H1 (cell line): ENCODE results near the gene HNRNPAB. TPM values are rescaled to one million over a fixed set of nuclear protein-coding genes. Genes with fewer than 3 reads are reported as not detected.

Experiments used
- CTCF ChIA-PET: fragments of 300-600 bp; sonication (Branson Sonifier 250); formaldehyde crosslinking; loops from one replicate; lab custom pipeline; 2021; ENCODE audit not compliant: partially characterized antibody; lab: Charles Lee
- POLR2A ChIA-PET: fragments of 300-600 bp; sonication (Branson Sonifier 250); formaldehyde crosslinking; loops from one replicate; lab custom pipeline; 2021; ENCODE audit warnings: inconsistent platforms; ENCODE audit not compliant: partially characterized antibody; lab: Charles Lee
- DNase-seq, 2 experiments: peaks; one replicate each; pipeline versions ENCODE4 v3.0.0 to v3.0.0-alpha.2; 2010 to 2022; ENCODE audit warnings: low spot score in 2 of 2, low read depth in 1 of 2, mixed read lengths in 1 of 2
- FAIRE-seq: peaks from 2 replicates; lab custom pipeline; 2011; peaks lifted over from hg19 to GRCh38; lab: Jason Lieb, UNC
- H2AFZ ChIP-seq: 2 replicates; pipeline ENCODE4 v1.8.1; 2012; ENCODE audit warnings: low read length, inconsistent platforms
- H2AK5ac ChIP-seq: 2 replicates; pipeline ENCODE4 v1.6.1; 2013; ENCODE audit warnings: low read depth, low read length
- H2BK120ac ChIP-seq: replicated peaks from 2 replicates; pipeline ENCODE3; 2013; ENCODE audit warnings: low read depth, low read length, inconsistent platforms
- H2BK12ac ChIP-seq: 2 replicates; pipeline ENCODE4 v1.6.1; 2013; ENCODE audit warnings: low read depth, low read length
- H2BK15ac ChIP-seq: 2 replicates; pipeline ENCODE4 v1.6.1; 2013; ENCODE audit warnings: low read length
- H2BK20ac ChIP-seq: 2 replicates; pipeline ENCODE4 v1.6.1; 2013; ENCODE audit warnings: low read length
- H2BK5ac ChIP-seq: 2 replicates; pipeline ENCODE4 v1.6.1; 2013; ENCODE audit warnings: low read depth, low read length
- H3K14ac ChIP-seq: 2 replicates; pipeline ENCODE4 v1.6.1; 2013; ENCODE audit warnings: inconsistent platforms; ENCODE audit not compliant: insufficient read length
- H3K18ac ChIP-seq: 2 replicates; pipeline ENCODE4 v1.6.1; 2013; ENCODE audit warnings: low read length; ENCODE audit errors: extremely low read depth
- H3K23ac ChIP-seq: 2 replicates; pipeline ENCODE4 v1.6.1; 2013; ENCODE audit warnings: inconsistent platforms; ENCODE audit not compliant: insufficient read length
- H3K23me2 ChIP-seq: 2 replicates; pipeline ENCODE4 v1.6.1; 2013; ENCODE audit warnings: low read depth, low read length
- H3K27ac ChIP-seq: 2 replicates; pipeline ENCODE4 v1.6.1; 2011; ENCODE audit warnings: low read depth, low read length, inconsistent platforms
- H3K27me3 ChIP-seq, 4 experiments: replicated peaks in 1 of 4; 1 replicate in 1 of 4; 2 replicates in 3 of 4; pipeline versions ENCODE4 v1.6.1 to v1.8.1; 2011 to 2013; ENCODE audit warnings: low read length in 3 of 4, mild to moderate bottlenecking in 3 of 4, inconsistent platforms in 2 of 4, mixed read lengths in 2 of 4, moderate library complexity in 1 of 4; ENCODE audit not compliant: control insufficient read depth in 3 of 4, insufficient read depth in 3 of 4; ENCODE audit errors: extremely low read depth in 1 of 4
- H3K36me3 ChIP-seq, 4 experiments: 2 replicates each; pipeline versions ENCODE4 v1.6.1 to v1.8.1; 2011 to 2013; ENCODE audit warnings: mild to moderate bottlenecking in 4 of 4, low read length in 3 of 4, moderate library complexity in 2 of 4, control low read depth in 1 of 4, inconsistent platforms in 1 of 4; ENCODE audit not compliant: insufficient read depth in 4 of 4, control insufficient read depth in 2 of 4
- H3K4ac ChIP-seq: replicated peaks from 2 replicates; pipeline ENCODE3; 2013; ENCODE audit warnings: low read length, low read depth, mixed read lengths, inconsistent platforms; ENCODE audit not compliant: insufficient read length
- H3K4me1 ChIP-seq, 4 experiments: replicated peaks in 1 of 4; 1 replicate in 1 of 4; 2 replicates in 3 of 4; pipeline versions ENCODE4 v1.6.1 to v1.8.1; 2011 to 2013; ENCODE audit warnings: low read length in 3 of 4, inconsistent platforms in 2 of 4, mixed read lengths in 1 of 4; ENCODE audit not compliant: insufficient read depth in 4 of 4, control insufficient read depth in 3 of 4
- H3K4me2 ChIP-seq, 2 experiments: 2 replicates each; pipeline versions ENCODE4 v1.6.1 to v1.8.1; 2011 to 2013; ENCODE audit warnings: low read depth in 2 of 2, low read length in 2 of 2, control low read depth in 1 of 2, inconsistent platforms in 1 of 2, mild to moderate bottlenecking in 1 of 2; ENCODE audit not compliant: insufficient read depth in 1 of 2
- H3K4me3 ChIP-seq, 4 experiments: fragments of 200-600, 300-600 bp in 1 of 4; sonication (generic), shearing (Covaris generic), sonication (Bioruptor Twin) in 1 of 4; 2 replicates each; pipeline versions ENCODE4 v1.5.1 to v1.8.1; 2011 to 2016; ENCODE audit warnings: low read length in 4 of 4, low read depth in 3 of 4, control low read depth in 2 of 4, inconsistent platforms in 2 of 4, mild to moderate bottlenecking in 2 of 4, mixed read lengths in 1 of 4, moderate library complexity in 1 of 4; ENCODE audit not compliant: insufficient read depth in 2 of 4; ENCODE audit errors: extremely low read depth in 1 of 4
- H3K56ac ChIP-seq: replicated peaks from 2 replicates; pipeline ENCODE3; 2013; ENCODE audit warnings: low read depth, mild to moderate bottlenecking, mixed read lengths, low read length, inconsistent platforms; ENCODE audit not compliant: insufficient read length
- H3K79me1 ChIP-seq: 2 replicates; pipeline ENCODE4 v1.6.1; 2013; ENCODE audit warnings: low read depth, low read length, control low read depth
- H3K79me2 ChIP-seq, 2 experiments: 2 replicates each; pipeline versions ENCODE4 v1.6.1 to v1.8.1; 2012 to 2013; ENCODE audit warnings: low read length in 2 of 2, mild to moderate bottlenecking in 2 of 2, inconsistent platforms in 1 of 2; ENCODE audit not compliant: insufficient read depth in 2 of 2, control insufficient read depth in 1 of 2
- H3K9ac ChIP-seq, 4 experiments: replicated peaks in 1 of 4; 1 replicate in 1 of 4; 2 replicates in 3 of 4; pipeline versions ENCODE4 v1.6.1 to v1.8.1; 2011 to 2013; ENCODE audit warnings: low read depth in 3 of 4, low read length in 3 of 4, control low read depth in 2 of 4, mild to moderate bottlenecking in 2 of 4, moderate library complexity in 2 of 4, inconsistent platforms in 1 of 4; ENCODE audit errors: extremely low read depth in 1 of 4
- H3K9me3 ChIP-seq, 2 experiments: 2 replicates each; pipeline versions ENCODE4 v1.6.1 to v1.8.1; 2012 to 2013; ENCODE audit warnings: mild to moderate bottlenecking in 2 of 2, moderate library complexity in 2 of 2, control low read depth in 1 of 2, inconsistent platforms in 1 of 2, low read depth in 1 of 2, low read length in 1 of 2, mixed read lengths in 1 of 2; ENCODE audit not compliant: insufficient read depth in 2 of 2
- H4K20me1 ChIP-seq, 2 experiments: replicated peaks in 1 of 2; 2 replicates each; pipeline versions ENCODE3 to v1.8.1; 2011 to 2013; ENCODE audit warnings: inconsistent platforms in 2 of 2, low read length in 2 of 2, mild to moderate bottlenecking in 1 of 2; ENCODE audit not compliant: insufficient read depth in 2 of 2, control insufficient read depth in 1 of 2
- H4K5ac ChIP-seq: 2 replicates; pipeline ENCODE4 v1.6.1; 2013; ENCODE audit warnings: low read length, low read depth, mixed read lengths, inconsistent platforms; ENCODE audit not compliant: insufficient read length
- H4K8ac ChIP-seq: 2 replicates; pipeline ENCODE4 v1.8.0; 2013; ENCODE audit warnings: mild to moderate bottlenecking, moderate library complexity, low read length, inconsistent platforms; ENCODE audit not compliant: insufficient read depth; ENCODE audit errors: extremely low read depth
- H4K91ac ChIP-seq: replicated peaks from 2 replicates; pipeline ENCODE3; 2013; ENCODE audit warnings: low read length, mixed read lengths, inconsistent platforms; ENCODE audit not compliant: insufficient read length
- MAFK ChIP-seq: IDR thresholded peaks from 2 replicates; pipeline ENCODE4 v1.6.1; 2012; ENCODE audit warnings: low read depth, mild to moderate bottlenecking, improper control_type of control experiment, low read length
- WGBS, 2 experiments: shearing (Covaris generic) in 1 of 2; methylation state at CpG; one replicate each; pipeline versions ENCODE4 v1.1.6 to v1.1.7; 2013 to 2015; ENCODE audit warnings: low lambda C conversion rate in 2 of 2, mixed read lengths in 2 of 2, inconsistent platforms in 1 of 2, low coverage in 1 of 2, missing lambda C conversion rate in 1 of 2; ENCODE audit not compliant: insufficient replicate concordance in 2 of 2, insufficient coverage in 1 of 2, insufficient read length in 1 of 2; ENCODE audit errors: extremely low coverage in 1 of 2, missing lambda C conversion rate in 1 of 2; 5-methylcytosine and 5-hydroxymethylcytosine counted together
- polyA plus RNA-seq, 7 experiments: library from polyadenylated mRNA; depleted of rRNA in 3 of 7; stranded (reverse) in 5 of 7; unstranded in 2 of 7; fragments of >200 nt in 5 of 7; fragments of 200-250 nt in 2 of 7; gene quantifications; 1 replicate in 5 of 7; 2 replicates in 1 of 7; 4 replicates in 1 of 7; pipeline versions ENCODE4 v1.2.1 to v1.2.3, GENCODE V29; 2011 to 2013; ENCODE audit warnings: missing spikeins in 2 of 7, mixed read lengths in 2 of 7
- total RNA-seq: library from RNA; stranded (reverse); fragmentation: NEBNext Ultra II Directional; extraction: Animal tissue kit (Norgen Biotek cat#: 25700); gene quantifications from 2 replicates; pipeline ENCODE4 v1.2.1, GENCODE V29; 2021

Gene HNRNPAB
- total and polyA plus RNA-seq, 2 of the 8 experiments (the other 6 are each of a cell fraction or from before 2014, with no cell fraction given): 373 to 563 TPM

GRCh38 chr5:178218827-178219226 is 14.5 kb downstream of the HNRNPAB start:
- ChIA-PET CTCF (no interaction called here), POLR2A (interaction anchor here (1.3 to 31.3 kb wide), 7 partner anchors 8 to 39 kb away, joined by 3 to 985 read pairs (median 55); partner anchors contain the start of genes GMCL2, HNRNPAB and PHYKPL)
- peaks cover 0 to 15% (median 5%) of the 10 kb centered on the region in 4 experiments; a peak in 5 of 7 replicates for H3K4me1 ChIP-seq
- H3K4me3 ChIP-seq: no peak overlapping the region
- H3K56ac ChIP-seq: no peak overlapping the region
- FAIRE-seq (no peak), DNase-seq (no peak)
- no peak overlapping the region for H3K4me2 ChIP-seq
- H3K9me3 ChIP-seq: no peaks in the 10 kb centered on the region
- H2BK15ac ChIP-seq: no peak overlapping the region
- H3K14ac ChIP-seq: no peak overlapping the region
- no peak overlapping the region for H3K27ac ChIP-seq
- H3K23ac ChIP-seq: no peak overlapping the region
- H3K9ac ChIP-seq: no peak overlapping the region
- no peak overlapping the region for H4K5ac ChIP-seq
- H2AFZ ChIP-seq: no peak overlapping the region
- peaks cover 3 to 19% of the 10 kb centered on the region in 2 experiments for H4K20me1 ChIP-seq
- no peaks in the 10 kb centered on the region for H3K23me2 ChIP-seq
- no peaks in the 10 kb centered on the region for H3K79me2 ChIP-seq
- H2BK120ac ChIP-seq: no peak overlapping the region
- no peak overlapping the region for H2BK20ac ChIP-seq
- H3K4ac ChIP-seq: no peak overlapping the region
- 95% methylated on average over 3 of the region's 3 CpGs; no CpG with 5 or more reads in 1 of the 2 experiments for WGBS, 2 experiments
- no peak overlapping the region for H4K91ac ChIP-seq
- no peaks in the 10 kb centered on the region; the same call in 1 of the 2 replicates for H3K79me1 ChIP-seq
- H2BK5ac ChIP-seq: no peak overlapping the region
- peaks cover 2 to 60% (median 14%) of the 10 kb centered on the region in 4 experiments for H3K36me3 ChIP-seq
- no peak overlapping the region for H2AK5ac ChIP-seq
- H3K27me3 ChIP-seq: no peaks in the 10 kb centered on the region
- H2BK12ac ChIP-seq: no peak overlapping the region
- no peak overlapping the region for H3K18ac ChIP-seq
- H4K8ac ChIP-seq: no peak overlapping the region
- TF ChIP-seq MAFK: no peak
